Neural cell (in vitro differentiated cells): ENCODE data around the gene RASAL3.

Source experiments
- EP300 ChIP-seq: fragments of 450-650 bp; conservative IDR thresholded peaks from 2 replicates; pipeline ENCODE4 v1.6.1; 2014; ENCODE audit warnings: antibody characterized with exemption, mild to moderate bottlenecking, moderate library complexity; ENCODE audit not compliant: poor library complexity, severe bottlenecking
- EZH2 ChIP-seq: fragments of 200-600, 300-800 bp; shearing (Covaris generic), sonication (generic); IDR thresholded peaks from 2 replicates; pipeline ENCODE4 v1.6.1; 2014; ENCODE audit warnings: antibody characterized with exemption, low read length, borderline replicate concordance, mild to moderate bottlenecking; ENCODE audit not compliant: insufficient read depth, poor library complexity, severe bottlenecking
- RAD21 ChIP-seq: fragments of 450-650 bp; conservative IDR thresholded peaks from 2 replicates; pipeline ENCODE4 v1.6.1; 2014; ENCODE audit warnings: antibody characterized with exemption, mild to moderate bottlenecking, moderate library complexity
- TAF1 ChIP-seq: IDR thresholded peaks from 2 replicates; pipeline ENCODE4 v1.6.1; 2012; ENCODE audit warnings: low read depth
- TF ChIP-seq, protein P1 (sequence below): fragments of 450-650 bp; IDR thresholded peaks from 2 replicates; pipeline ENCODE4 v1.5.1; 2014; ENCODE audit warnings: antibody characterized with exemption, mild to moderate bottlenecking, moderate library complexity; ENCODE audit not compliant: poor library complexity, severe bottlenecking

GRCh38 chr19:15450528-15450890, 13.8 kb downstream of the RASAL3 start:
- no peak for TF ChIP-seq EZH2
- TF ChIP-seq RAD21, result no peak
- TF ChIP-seq, protein P1, sequence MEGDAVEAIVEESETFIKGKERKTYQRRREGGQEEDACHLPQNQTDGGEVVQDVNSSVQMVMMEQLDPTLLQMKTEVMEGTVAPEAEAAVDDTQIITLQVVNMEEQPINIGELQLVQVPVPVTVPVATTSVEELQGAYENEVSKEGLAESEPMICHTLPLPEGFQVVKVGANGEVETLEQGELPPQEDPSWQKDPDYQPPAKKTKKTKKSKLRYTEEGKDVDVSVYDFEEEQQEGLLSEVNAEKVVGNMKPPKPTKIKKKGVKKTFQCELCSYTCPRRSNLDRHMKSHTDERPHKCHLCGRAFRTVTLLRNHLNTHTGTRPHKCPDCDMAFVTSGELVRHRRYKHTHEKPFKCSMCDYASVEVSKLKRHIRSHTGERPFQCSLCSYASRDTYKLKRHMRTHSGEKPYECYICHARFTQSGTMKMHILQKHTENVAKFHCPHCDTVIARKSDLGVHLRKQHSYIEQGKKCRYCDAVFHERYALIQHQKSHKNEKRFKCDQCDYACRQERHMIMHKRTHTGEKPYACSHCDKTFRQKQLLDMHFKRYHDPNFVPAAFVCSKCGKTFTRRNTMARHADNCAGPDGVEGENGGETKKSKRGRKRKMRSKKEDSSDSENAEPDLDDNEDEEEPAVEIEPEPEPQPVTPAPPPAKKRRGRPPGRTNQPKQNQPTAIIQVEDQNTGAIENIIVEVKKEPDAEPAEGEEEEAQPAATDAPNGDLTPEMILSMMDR, result no peak
- TF ChIP-seq EP300, result no peak
- no peak for TF ChIP-seq TAF1
